Measurements from ENCODE around the gene STX16.
A peak's percentile ranks its signal among the peaks of the same experiment; 100 is the strongest.

STX16 gene

GRCh38 chr20:58656831-58657230 lies 5.7 kb downstream of the STX16 start:
- no peak for DNase-seq

- DNase-seq: no peak
These were observed 6.2 kb downstream of the STX16 start for GRCh38 chr20:58657262-58657661.

GRCh38 chr20:58657986-58658385 lies 6.9 kb downstream of the STX16 start:
- DNase-seq: no peak

- DNase-seq: no peak
These were observed 7.7 kb downstream of the STX16 start for GRCh38 chr20:58658760-58659159.

GRCh38 chr20:58659841-58660240 lies 8.8 kb downstream of the STX16 start:
- peak; percentile 48 for DNase-seq

GRCh38 chr20:58660855-58661597 lies 9.9 kb downstream of the STX16 start:
- peak; percentile 23 for DNase-seq

- no peak for DNase-seq
These were observed 10.8 kb downstream of the STX16 start for GRCh38 chr20:58661598-58662473.

GRCh38 chr20:58664331-58664730 lies 13.2 kb downstream of the STX16 start:
- DNase-seq: no peak

GRCh38 chr20:58664883-58665282 lies 13.8 kb downstream of the STX16 start:
- DNase-seq: no peak

GRCh38 chr20:58665606-58666005 lies 14.5 kb downstream of the STX16 start:
- no peak for DNase-seq

- no peak for DNase-seq
These were observed 15.6 kb downstream of the STX16 start for GRCh38 chr20:58666702-58667101.

- no peak for DNase-seq
These were observed 16.9 kb downstream of the STX16 start for GRCh38 chr20:58667975-58668374.

GRCh38 chr20:58668901-58669286 lies 17.8 kb downstream of the STX16 start:
- DNase-seq: no peak

- DNase-seq: no peak
These were observed 18.4 kb downstream of the STX16 start for GRCh38 chr20:58669287-58670006.

- no peak for DNase-seq
These were observed 19.0 kb downstream of the STX16 start for GRCh38 chr20:58670102-58670501.

- DNase-seq: no peak
These were observed 19.6 kb downstream of the STX16 start for GRCh38 chr20:58670659-58671058.

GRCh38 chr20:58673119-58673518 lies 22.0 kb downstream of the STX16 start:
- DNase-seq: no peak

- no peak for DNase-seq
These were observed 24.1 kb downstream of the STX16 start for GRCh38 chr20:58675146-58675584.

- DNase-seq: no peak
These were observed 24.6 kb downstream of the STX16 start for GRCh38 chr20:58675641-58676040.

- no peak for DNase-seq
These were observed 25.1 kb downstream of the STX16 start for GRCh38 chr20:58676161-58676560.

- DNase-seq: no peak
These were observed 26.1 kb downstream of the STX16 start for GRCh38 chr20:58677079-58677604.

- no peak for DNase-seq
These were observed 26.7 kb downstream of the STX16 start for GRCh38 chr20:58677808-58678207.

- DNase-seq: no peak
These were observed 27.7 kb downstream of the STX16 start for GRCh38 chr20:58678806-58679205.

Data from activated CD4-positive, alpha-beta T cell treated with anti-CD3 and anti-CD28 coated beads, Interleukin-10, Interleukin-2, amounts not matched to agents 100 ng/mL and 50 ng/mL, durations not matched to agents 16 hours and 8 hours (primary cell).